Stomach smooth muscle (tissue), 2 donors: ENCODE data around the gene AGPAT4.

ENCODE experiments used
- H3K27ac ChIP-seq: one replicate; pipeline ENCODE4 v1.7.0; 2013; ENCODE audit warnings: mild to moderate bottlenecking, low read length, inconsistent platforms
- H3K27me3 ChIP-seq, 2 donors: one replicate each; pipeline ENCODE4 v1.7.0; 2013; ENCODE audit warnings: low read length in 2 of 2; ENCODE audit not compliant: insufficient read depth in 2 of 2, control insufficient read depth in 1 of 2
- H3K36me3 ChIP-seq, 2 donors: one replicate each; pipeline ENCODE4 v1.7.0; 2013; ENCODE audit warnings: low read length in 2 of 2; ENCODE audit not compliant: control insufficient read depth in 2 of 2, insufficient read depth in 2 of 2
- H3K4me1 ChIP-seq: one replicate; pipeline ENCODE4 v1.7.0; 2013; ENCODE audit warnings: low read length; ENCODE audit not compliant: control insufficient read depth, insufficient read depth
- H3K4me3 ChIP-seq, 2 donors: one replicate each; pipeline ENCODE4 v1.7.0; 2013; ENCODE audit warnings: low read length in 2 of 2
- H3K9ac ChIP-seq, 2 donors: one replicate each; pipeline ENCODE4 v1.7.0; 2013; ENCODE audit warnings: low read length in 2 of 2, mild to moderate bottlenecking in 1 of 2
- H3K9me3 ChIP-seq, 2 donors: one replicate each; pipeline ENCODE4 v1.7.0; 2013; ENCODE audit warnings: low read length in 2 of 2; ENCODE audit not compliant: control insufficient read depth in 2 of 2
- donor health status: healthy.
- donor health status: Pancreatic carcinoma.

AGPAT4 gene

DNA sequence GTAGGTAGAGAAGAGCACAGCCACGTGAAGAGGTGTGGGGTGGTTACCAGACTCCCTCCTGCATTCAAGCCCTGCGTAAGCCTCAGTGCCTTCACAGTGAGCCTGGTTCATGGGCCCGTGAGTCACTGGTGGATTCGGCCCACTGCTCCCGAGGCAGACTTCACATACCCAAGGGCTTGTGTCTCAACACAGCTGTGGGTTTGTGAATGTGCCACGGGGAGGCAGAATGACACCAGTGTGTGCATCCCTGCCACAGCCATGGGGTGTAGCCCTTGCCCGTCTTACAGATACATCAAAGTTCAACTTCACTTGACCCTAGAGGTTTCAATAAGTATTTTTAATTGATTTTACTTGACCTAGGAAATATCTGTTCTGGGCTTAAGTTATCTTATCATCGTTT, 173.8 kb downstream of the AGPAT4 start:
- Histone ChIP-seq H3K27ac (no peak overlapping the region), H3K9ac (no peak overlapping the region), H3K4me3 (no peak overlapping the region), H3K9me3 (no peaks in the 10 kb centered on the region), H3K36me3 (peaks cover 32 to 33% of the 10 kb centered on the region in 2 donors), H3K4me1 (no peaks in the 10 kb centered on the region), H3K27me3 (no peaks in the 10 kb centered on the region)

DNA sequence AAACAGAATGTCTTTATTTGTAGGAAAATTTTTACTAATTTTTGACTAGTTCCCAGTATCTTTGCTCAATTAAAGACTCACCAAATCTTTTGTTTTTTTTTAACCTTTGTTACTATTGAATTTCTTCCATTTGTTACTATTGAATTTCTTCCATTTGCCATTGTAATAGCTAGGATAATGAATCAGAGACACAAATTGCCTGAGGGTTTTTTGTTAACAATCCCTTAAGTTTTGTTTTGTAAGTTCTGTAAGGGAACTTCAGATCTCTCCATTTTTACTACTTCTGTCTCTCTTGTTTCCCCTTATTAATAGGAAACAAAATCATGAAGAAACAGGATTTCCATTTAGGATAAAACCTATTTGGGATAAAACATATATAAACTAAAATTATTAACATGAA, 177.9 kb downstream of the AGPAT4 start:
- Histone ChIP-seq H3K9ac (no peak overlapping the region), H3K27me3 (no peaks in the 10 kb centered on the region), H3K27ac (no peak overlapping the region), H3K4me3 (no peak overlapping the region), H3K36me3 (peaks cover 23 to 34% of the 10 kb centered on the region in 2 donors), H3K4me1 (no peaks in the 10 kb centered on the region), H3K9me3 (no peaks in the 10 kb centered on the region)

DNA sequence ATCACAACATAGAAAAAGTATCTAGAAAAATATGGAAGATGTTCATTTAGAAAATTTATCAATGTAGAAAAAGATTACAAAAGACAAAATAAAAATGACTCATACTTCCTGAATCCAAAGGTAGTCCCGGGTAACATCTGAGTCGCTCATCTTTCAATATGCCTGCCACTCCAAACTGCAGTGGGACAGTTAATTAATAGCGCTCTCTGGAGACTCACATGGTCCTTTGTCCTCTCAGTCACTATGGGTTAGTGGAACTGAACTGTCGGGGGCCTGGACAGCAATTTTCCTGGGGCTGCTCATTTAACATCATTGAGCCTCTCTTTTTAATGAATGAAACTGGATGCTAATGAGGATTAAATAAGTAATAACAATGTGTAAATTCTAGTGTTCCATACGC, 178.9 kb downstream of the AGPAT4 start:
- Histone ChIP-seq H3K4me1 (no peaks in the 10 kb centered on the region), H3K27me3 (no peaks in the 10 kb centered on the region), H3K9ac (no peak overlapping the region), H3K4me3 (no peak overlapping the region), H3K27ac (no peak overlapping the region), H3K9me3 (no peaks in the 10 kb centered on the region), H3K36me3 (peaks cover 21 to 32% of the 10 kb centered on the region in 2 donors)

DNA sequence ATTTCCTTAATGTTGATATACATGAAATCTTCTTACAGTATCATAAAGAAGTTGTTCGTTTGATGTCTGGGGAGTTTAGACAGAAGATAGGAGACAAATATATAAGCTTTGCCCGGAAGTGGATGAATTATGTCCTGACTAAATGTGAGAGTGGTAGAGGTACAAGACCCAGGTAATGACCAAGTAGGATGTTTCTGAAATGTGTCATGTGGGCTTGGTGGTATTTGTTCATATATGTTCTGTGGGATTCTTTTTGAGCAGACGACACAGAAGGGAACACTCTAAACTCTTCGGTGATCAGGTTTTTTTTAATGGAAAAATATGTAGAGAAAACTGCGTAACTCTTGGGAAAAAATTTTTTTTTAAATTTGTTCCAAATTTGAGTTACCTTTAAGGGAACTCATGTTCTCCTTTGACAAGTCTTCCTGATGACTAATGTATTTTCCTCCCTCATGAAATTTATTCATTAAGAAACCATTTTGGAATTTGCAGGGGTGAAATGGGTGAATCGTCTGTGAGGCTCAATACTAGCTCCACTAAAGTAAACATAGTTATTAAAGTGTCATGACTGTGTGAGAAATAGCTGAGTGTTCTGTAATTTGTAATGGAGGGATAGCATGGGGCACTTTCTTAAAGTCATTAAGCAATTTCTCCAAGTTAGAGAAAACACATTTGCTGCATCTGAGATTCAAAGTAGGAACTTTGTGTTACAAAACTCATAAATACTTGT, 181.7 kb downstream of the AGPAT4 start:
- Histone ChIP-seq H3K36me3 (peaks cover 29 to 37% of the 10 kb centered on the region in 2 donors), H3K4me3 (no peak overlapping the region), H3K9ac (no peak overlapping the region)

DNA sequence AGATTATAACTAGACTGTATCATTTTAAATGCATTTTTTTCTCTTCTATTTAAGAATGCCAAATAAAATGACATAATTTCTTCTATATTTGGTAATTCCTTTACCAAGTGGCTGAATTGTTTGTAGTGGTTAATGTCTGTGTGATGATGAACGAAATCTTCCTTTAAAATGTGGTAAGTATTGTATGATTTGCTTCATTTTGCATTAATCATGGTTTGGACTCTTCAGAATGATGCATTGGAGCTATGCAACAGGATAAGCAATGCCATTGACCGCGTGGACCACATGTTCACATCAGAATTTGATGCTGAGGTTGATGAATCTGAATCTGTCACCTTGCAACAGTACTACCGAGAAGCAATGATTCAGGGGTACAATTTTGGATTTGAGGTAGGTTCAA, 182.7 kb downstream of the AGPAT4 start:
- no peaks in the 10 kb centered on the region for H3K4me1 ChIP-seq
- no peaks in the 10 kb centered on the region for H3K27me3 ChIP-seq
- H3K36me3 ChIP-seq = peaks cover 29 to 44% of the 10 kb centered on the region in 2 donors
- no peaks in the 10 kb centered on the region for H3K9me3 ChIP-seq
- no peak overlapping the region for H3K27ac ChIP-seq
- no peak overlapping the region for H3K4me3 ChIP-seq
- no peak overlapping the region for H3K9ac ChIP-seq

More for the DNA sequence above, 181.7 kb downstream of the AGPAT4 start:
- Histone ChIP-seq H3K27me3 (no peaks in the 10 kb centered on the region), H3K27ac (no peak overlapping the region), H3K4me1 (no peaks in the 10 kb centered on the region), H3K9me3 (no peaks in the 10 kb centered on the region)

DNA sequence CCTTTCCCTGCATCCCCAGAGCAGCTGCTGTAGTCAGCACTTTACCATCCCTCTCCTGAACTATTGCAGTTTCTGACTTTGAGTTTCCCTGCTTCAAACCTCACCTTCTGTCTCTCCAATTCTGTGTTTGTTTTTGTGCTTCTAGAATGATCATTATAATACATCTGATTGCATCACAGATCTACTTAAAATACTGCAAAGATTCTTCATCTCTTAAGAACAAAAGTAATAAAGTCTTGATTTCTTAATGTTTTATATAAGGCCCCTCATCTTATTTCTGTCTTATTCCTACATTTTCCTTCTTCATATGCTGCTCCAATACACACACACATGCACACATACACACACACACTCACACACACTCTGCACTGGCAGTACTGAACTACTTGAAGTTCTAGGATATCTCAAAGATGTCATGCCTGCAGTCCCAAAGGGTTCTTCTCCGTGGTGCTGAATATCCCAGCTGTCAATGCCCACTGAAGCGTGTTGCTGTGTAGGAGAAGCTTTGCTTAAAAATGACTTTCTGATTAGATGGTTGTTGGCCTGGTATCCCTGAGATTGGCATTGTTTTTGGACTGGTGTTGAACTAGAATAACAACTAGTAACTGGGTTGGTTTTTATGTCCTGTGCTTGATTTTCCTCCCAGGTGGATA, 185.1 kb downstream of the AGPAT4 start:
- no peaks in the 10 kb centered on the region for H3K4me1 ChIP-seq
- no peak overlapping the region for H3K9ac ChIP-seq
- H3K27ac ChIP-seq = no peak overlapping the region
- no peaks in the 10 kb centered on the region for H3K9me3 ChIP-seq
- no peak overlapping the region for H3K4me3 ChIP-seq
- peaks cover 33 to 37% of the 10 kb centered on the region in 2 donors for H3K36me3 ChIP-seq
- H3K27me3 ChIP-seq = no peaks in the 10 kb centered on the region

- H3K9me3 ChIP-seq = no peaks in the 10 kb centered on the region
- no peak overlapping the region for H3K4me3 ChIP-seq
- H3K4me1 ChIP-seq = no peaks in the 10 kb centered on the region
- H3K27me3 ChIP-seq = no peaks in the 10 kb centered on the region
- peaks cover 55 to 56% of the 10 kb centered on the region in 2 donors for H3K36me3 ChIP-seq
- H3K27ac ChIP-seq = no peak overlapping the region
- H3K9ac ChIP-seq = no peak overlapping the region
Measured at GRCh38 chr6:161085246-161085645, 188.6 kb downstream of the AGPAT4 start.

GRCh38 chr6:161082215-161082614, 191.6 kb downstream of the AGPAT4 start:
- Histone ChIP-seq H3K36me3 (peaks cover 38 to 42% of the 10 kb centered on the region in 2 donors), H3K4me3 (no peak overlapping the region), H3K4me1 (no peaks in the 10 kb centered on the region), H3K27me3 (no peaks in the 10 kb centered on the region), H3K27ac (no peak overlapping the region), H3K9me3 (no peaks in the 10 kb centered on the region), H3K9ac (no peak overlapping the region)

GRCh38 chr6:161080263-161080970, 193.4 kb downstream of the AGPAT4 start:
- no peak overlapping the region for H3K4me3 ChIP-seq
- peaks cover 35 to 40% of the 10 kb centered on the region in 2 donors for H3K36me3 ChIP-seq
- H3K27ac ChIP-seq = no peak overlapping the region
- H3K4me1 ChIP-seq = no peaks in the 10 kb centered on the region
- no peaks in the 10 kb centered on the region for H3K9me3 ChIP-seq
- H3K27me3 ChIP-seq = no peaks in the 10 kb centered on the region
- H3K9ac ChIP-seq = no peak overlapping the region
